Endodermal cell (in vitro differentiated cells): ENCODE measurements around the gene MANBA. TPM values are rescaled to one million over a fixed set of nuclear protein-coding genes. Genes with fewer than 3 reads are reported as not detected.
"Not testable (repeated sequence)": the region's sequence is repeated elsewhere in the genome, so short reads cannot be mapped to it uniquely, and the experiment has no call there.

Experiments
- DNase-seq: peaks from one replicate; pipeline ENCODE4 v3.0.0-alpha.2; 2017
- H3K27ac ChIP-seq: 2 replicates; pipeline ENCODE4 v1.5.1; 2013; ENCODE audit warnings: mild to moderate bottlenecking, low read depth, low read length, moderate library complexity
- H3K27me3 ChIP-seq: 2 replicates; pipeline ENCODE4 v1.6.1; 2013; ENCODE audit warnings: mild to moderate bottlenecking, low read length, moderate library complexity; ENCODE audit not compliant: insufficient read depth, control insufficient read depth, poor library complexity, severe bottlenecking
- H3K36me3 ChIP-seq: 2 replicates; pipeline ENCODE4 v1.7.0; 2013; ENCODE audit warnings: mild to moderate bottlenecking, low read length, moderate library complexity; ENCODE audit not compliant: control insufficient read depth, insufficient read depth
- H3K4me1 ChIP-seq: one replicate; pipeline ENCODE4 v1.7.0; 2013; ENCODE audit warnings: low read length; ENCODE audit not compliant: control insufficient read depth, insufficient read depth
- H3K4me3 ChIP-seq: 2 replicates; pipeline ENCODE4 v1.5.1; 2013; ENCODE audit warnings: mild to moderate bottlenecking, low read length, moderate library complexity
- H3K9ac ChIP-seq: 2 replicates; pipeline ENCODE4 v1.6.1; 2013; ENCODE audit warnings: mild to moderate bottlenecking, low read length, moderate library complexity; ENCODE audit not compliant: poor library complexity, severe bottlenecking; ENCODE audit errors: extremely low read depth
- H3K9me3 ChIP-seq: 2 replicates; pipeline ENCODE4 v1.6.1; 2013; ENCODE audit warnings: mild to moderate bottlenecking, low read length, moderate library complexity; ENCODE audit not compliant: control insufficient read depth
- H3K27ac Mint-ChIP-seq: 2 replicates; pipeline ENCODE4 v1.8.0; 2020; ENCODE audit warnings: mixed read lengths
- H3K27me3 Mint-ChIP-seq: 2 replicates; pipeline ENCODE4 v1.8.0; 2021; ENCODE audit warnings: mild to moderate bottlenecking, mixed read lengths; ENCODE audit not compliant: insufficient read depth
- H3K36me3 Mint-ChIP-seq: 2 replicates; pipeline ENCODE4 v1.8.0; 2020; ENCODE audit warnings: low read depth, mixed read lengths
- H3K4me1 Mint-ChIP-seq: 2 replicates; pipeline ENCODE4 v1.8.0; 2020; ENCODE audit warnings: mixed read lengths
- H3K4me3 Mint-ChIP-seq: 2 replicates; pipeline ENCODE4 v1.8.0; 2020; ENCODE audit warnings: mild to moderate bottlenecking, moderate library complexity, mixed read lengths
- H3K9me3 Mint-ChIP-seq: 2 replicates; pipeline ENCODE4 v1.8.0; 2020; ENCODE audit warnings: mild to moderate bottlenecking, mixed read lengths
- CTCF ChIP-seq: fragments of 200-600 bp; sonication (generic); conservative IDR thresholded peaks from 2 replicates; pipeline ENCODE4 v1.5.0; 2021; ENCODE audit warnings: antibody characterized with exemption, mild to moderate bottlenecking
- WGBS, 2 experiments: methylation state at CpG; one replicate each; pipeline versions ENCODE4 v1.1.5 to v1.1.7; 2013; ENCODE audit warnings: missing lambda C conversion rate in 2 of 2, mixed read lengths in 1 of 2; ENCODE audit not compliant: insufficient coverage in 1 of 2, insufficient read length in 1 of 2; 5-methylcytosine and 5-hydroxymethylcytosine counted together
- total RNA-seq, 2 donors: library from RNA; stranded (reverse); fragmentation: NEBNext Ultra II Directional in 1 of 2; extraction: Animal tissue kit (Norgen Biotek cat#: 25700) in 1 of 2; gene quantifications; 2 replicates in 1 of 2; 3 replicates in 1 of 2; pipeline ENCODE4 v1.2.1, GENCODE V29; 2021

Gene MANBA
- total RNA-seq, 2 donors from 2014 or later = 30.4 to 32.0 TPM

- Mint-ChIP-seq H3K36me3 (peaks cover 48% of the 10 kb centered on the region), H3K27me3 (no peaks in the 10 kb centered on the region), H3K4me3 (no peak overlapping the region), H3K4me1 (peaks cover 10% of the 10 kb centered on the region), H3K9me3 (peaks cover 19% of the 10 kb centered on the region), H3K27ac (no peak overlapping the region)
- DNase-seq = no peak
- peaks cover 14% of the 10 kb centered on the region for H3K9me3 ChIP-seq
- WGBS, 2 experiments = 97 to 100% methylated on average over 1 of the region's 1 CpG
- no peak overlapping the region for H3K4me3 ChIP-seq
- H3K9ac ChIP-seq = no peak overlapping the region
- no peaks in the 10 kb centered on the region for H3K4me1 ChIP-seq
- peaks cover 13% of the 10 kb centered on the region for H3K36me3 ChIP-seq
- no peak for TF ChIP-seq CTCF
- H3K27ac ChIP-seq = no peak overlapping the region
- no peaks in the 10 kb centered on the region for H3K27me3 ChIP-seq
Measured at GRCh38 chr4:102717448-102718092, 43.2 kb downstream of the MANBA start.

- DNase-seq = peak; percentile 55
- Histone ChIP-seq H3K27ac (no peak overlapping the region), H3K27me3 (no peaks in the 10 kb centered on the region), H3K9ac (no peak overlapping the region), H3K36me3 (peaks cover 10% of the 10 kb centered on the region), H3K9me3 (peaks cover 14% of the 10 kb centered on the region), H3K4me1 (no peaks in the 10 kb centered on the region), H3K4me3 (no peak overlapping the region)
- Mint-ChIP-seq H3K4me1 (peaks cover 11% of the 10 kb centered on the region), H3K27me3 (no peaks in the 10 kb centered on the region), H3K4me3 (no peak overlapping the region), H3K9me3 (peaks cover 18% of the 10 kb centered on the region), H3K36me3 (peaks cover 35% of the 10 kb centered on the region), H3K27ac (no peak overlapping the region)
- WGBS, 2 experiments = 91 to 100% methylated on average over 1 of the region's 1 CpG
- peak; percentile 57 for TF ChIP-seq CTCF
Measured at GRCh38 chr4:102715057-102715456, 45.7 kb downstream of the MANBA start.

- not testable (repeated sequence) for H3K36me3 ChIP-seq
Measured at GRCh38 chr4:102713774-102714173, 47.0 kb downstream of the MANBA start.

GRCh38 chr4:102713096-102713495, 47.7 kb downstream of the MANBA start:
- Histone ChIP-seq H3K4me3 (no peak overlapping the region), H3K36me3 (no peaks in the 10 kb centered on the region), H3K9me3 (no peaks in the 10 kb centered on the region), H3K9ac (no peak overlapping the region), H3K27me3 (no peaks in the 10 kb centered on the region), H3K27ac (no peak overlapping the region), H3K4me1 (no peaks in the 10 kb centered on the region)
- 69 to 88% methylated on average over 1 to 3 of the region's 3 CpGs for WGBS, 2 experiments
- Mint-ChIP-seq H3K4me3 (no peak overlapping the region), H3K36me3 (peaks cover 15% of the 10 kb centered on the region), H3K27ac (peak overlapping the region; percentile 72), H3K27me3 (no peaks in the 10 kb centered on the region), H3K9me3 (no peaks in the 10 kb centered on the region), H3K4me1 (peaks cover 11% of the 10 kb centered on the region)
- no peak for TF ChIP-seq CTCF
- no peak for DNase-seq

More at GRCh38 chr4:102713774-102714173, 47.0 kb downstream of the MANBA start:
- not testable (repeated sequence) for H3K9me3 ChIP-seq, H3K4me3 Mint-ChIP-seq, H3K9me3 Mint-ChIP-seq, H3K27me3 ChIP-seq, H3K4me1 ChIP-seq, H3K9ac ChIP-seq, H3K4me3 ChIP-seq, H3K27ac ChIP-seq, DNase-seq, H3K27me3 Mint-ChIP-seq
- Mint-ChIP-seq H3K36me3 (peaks cover 22% of the 10 kb centered on the region), H3K4me1 (peaks cover 11% of the 10 kb centered on the region), H3K27ac (peak overlapping the region; percentile 53)
- 83 to 96% methylated on average over 2 to 3 of the region's 3 CpGs for WGBS, 2 experiments
